Vagina (tissue), 2 donors: ENCODE measurements around the gene SMCHD1.

Experiments
- POLR2A ChIP-seq, 2 donors: fragments of 450-650 bp; IDR thresholded peaks; one replicate each; pipeline ENCODE4 v1.6.1; 2017; ENCODE audit warnings: antibody characterized with exemption in 2 of 2, mild to moderate bottlenecking in 2 of 2, moderate library complexity in 2 of 2
- POLR2AphosphoS5 ChIP-seq, 2 donors: sonication (generic); formaldehyde crosslinking; IDR thresholded peaks; one replicate each; pipeline ENCODE4 v1.9.0; 2017; ENCODE audit warnings: antibody characterized with exemption in 2 of 2, mild to moderate bottlenecking in 2 of 2, low read depth in 1 of 2; ENCODE audit not compliant: insufficient read depth in 1 of 2
- TF ChIP-seq, protein P1 (sequence below), 3 experiments: fragments of 450-650 bp in 2 of 3; fragments of 200-600 bp in 1 of 3; sonication (generic) in 1 of 3; IDR thresholded peaks; one replicate each; pipeline ENCODE4 v1.5.1; 2017 to 2019; ENCODE audit warnings: antibody characterized with exemption in 3 of 3, mild to moderate bottlenecking in 2 of 3, moderate library complexity in 2 of 3

- TF ChIP-seq, protein P1, sequence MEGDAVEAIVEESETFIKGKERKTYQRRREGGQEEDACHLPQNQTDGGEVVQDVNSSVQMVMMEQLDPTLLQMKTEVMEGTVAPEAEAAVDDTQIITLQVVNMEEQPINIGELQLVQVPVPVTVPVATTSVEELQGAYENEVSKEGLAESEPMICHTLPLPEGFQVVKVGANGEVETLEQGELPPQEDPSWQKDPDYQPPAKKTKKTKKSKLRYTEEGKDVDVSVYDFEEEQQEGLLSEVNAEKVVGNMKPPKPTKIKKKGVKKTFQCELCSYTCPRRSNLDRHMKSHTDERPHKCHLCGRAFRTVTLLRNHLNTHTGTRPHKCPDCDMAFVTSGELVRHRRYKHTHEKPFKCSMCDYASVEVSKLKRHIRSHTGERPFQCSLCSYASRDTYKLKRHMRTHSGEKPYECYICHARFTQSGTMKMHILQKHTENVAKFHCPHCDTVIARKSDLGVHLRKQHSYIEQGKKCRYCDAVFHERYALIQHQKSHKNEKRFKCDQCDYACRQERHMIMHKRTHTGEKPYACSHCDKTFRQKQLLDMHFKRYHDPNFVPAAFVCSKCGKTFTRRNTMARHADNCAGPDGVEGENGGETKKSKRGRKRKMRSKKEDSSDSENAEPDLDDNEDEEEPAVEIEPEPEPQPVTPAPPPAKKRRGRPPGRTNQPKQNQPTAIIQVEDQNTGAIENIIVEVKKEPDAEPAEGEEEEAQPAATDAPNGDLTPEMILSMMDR (IDR thresholded peaks at IDR 0.05), result no peak
- TF ChIP-seq POLR2A (IDR thresholded peaks at IDR 0.05) (no peak), POLR2AphosphoS5 (IDR thresholded peaks at IDR 0.05; ENCODE audit: insufficient read depth in 1 of 2, low read depth in 1 of 2) (no peak)
Observed at GRCh38 chr18:2848247-2849246, 193.0 kb downstream of the SMCHD1 start.
